Thoracic aorta (tissue), 2 donors: ENCODE results near the gene PLEKHG3. TPM values are rescaled to one million over a fixed set of nuclear protein-coding genes. Genes with fewer than 3 reads are reported as not detected.

ENCODE experiments used
- ATAC-seq: fragments of 150-250 bp; one replicate; pipeline ENCODE4 v1.8.0; 2017; ENCODE audit warnings: low read depth; ENCODE audit not compliant: insufficient number of reproducible peaks, low FRiP score
- DNase-seq: peaks from one replicate; pipeline ENCODE4 v3.0.0-alpha.2; 2020; ENCODE audit warnings: low spot score
- H3K27ac ChIP-seq, 2 donors: fragments of 200-600 bp; sonication (generic); 1 replicate in 1 of 2; 2 replicates in 1 of 2; pipeline ENCODE4 v1.5.1; 2016; ENCODE audit warnings: mild to moderate bottlenecking in 2 of 2, moderate library complexity in 2 of 2
- H3K27me3 ChIP-seq: fragments of 200-600 bp; sonication (generic); replicated peaks from 2 replicates; pipeline ENCODE4 v1.6.0; 2016; ENCODE audit warnings: mild to moderate bottlenecking; ENCODE audit not compliant: insufficient read depth
- H3K36me3 ChIP-seq: fragments of 200-600 bp; sonication (generic); one replicate; pipeline ENCODE4 v1.5.1; 2016
- H3K4me1 ChIP-seq, 2 donors: fragments of 200-600 bp; sonication (generic); 1 replicate in 1 of 2; 2 replicates in 1 of 2; pipeline versions ENCODE4 v1.5.1 to v1.6.0; 2016; ENCODE audit warnings: low read depth in 2 of 2, mild to moderate bottlenecking in 1 of 2; ENCODE audit not compliant: control insufficient read depth in 1 of 2
- H3K4me3 ChIP-seq: fragments of 200-600 bp; sonication (generic); 2 replicates; pipeline ENCODE4 v1.5.1; 2016; ENCODE audit warnings: mild to moderate bottlenecking
- H3K9me3 ChIP-seq: fragments of 200-600 bp; sonication (generic); 2 replicates; pipeline ENCODE4 v1.5.1; 2016
- total RNA-seq, 2 donors: library from RNA; depleted of rRNA; stranded (reverse); fragments of >200 nt; gene quantifications; one replicate each; pipeline versions ENCODE4 v1.1.0 to v1.2.3, GENCODE V29; 2016
- TF ChIP-seq, protein P1 (sequence below): fragments of 200-600 bp; sonication (generic); IDR thresholded peaks from one replicate; pipeline ENCODE4 v1.5.1; 2019; ENCODE audit warnings: antibody characterized with exemption

The PLEKHG3 gene
- total RNA-seq, 2 donors from 2014 or later: 63.2 to 71.5 TPM

- DNase-seq (no peak), ATAC-seq (no peak)
- Histone ChIP-seq H3K9me3 (no peaks in the 10 kb centered on the region), H3K4me3 (no peak overlapping the region), H3K4me1 (peaks cover 18 to 63% of the 10 kb centered on the region in 2 donors), H3K36me3 (no peaks in the 10 kb centered on the region), H3K27ac (peak overlapping the region; percentile 75 to 78), H3K27me3 (no peaks in the 10 kb centered on the region)
- TF ChIP-seq, protein P1, sequence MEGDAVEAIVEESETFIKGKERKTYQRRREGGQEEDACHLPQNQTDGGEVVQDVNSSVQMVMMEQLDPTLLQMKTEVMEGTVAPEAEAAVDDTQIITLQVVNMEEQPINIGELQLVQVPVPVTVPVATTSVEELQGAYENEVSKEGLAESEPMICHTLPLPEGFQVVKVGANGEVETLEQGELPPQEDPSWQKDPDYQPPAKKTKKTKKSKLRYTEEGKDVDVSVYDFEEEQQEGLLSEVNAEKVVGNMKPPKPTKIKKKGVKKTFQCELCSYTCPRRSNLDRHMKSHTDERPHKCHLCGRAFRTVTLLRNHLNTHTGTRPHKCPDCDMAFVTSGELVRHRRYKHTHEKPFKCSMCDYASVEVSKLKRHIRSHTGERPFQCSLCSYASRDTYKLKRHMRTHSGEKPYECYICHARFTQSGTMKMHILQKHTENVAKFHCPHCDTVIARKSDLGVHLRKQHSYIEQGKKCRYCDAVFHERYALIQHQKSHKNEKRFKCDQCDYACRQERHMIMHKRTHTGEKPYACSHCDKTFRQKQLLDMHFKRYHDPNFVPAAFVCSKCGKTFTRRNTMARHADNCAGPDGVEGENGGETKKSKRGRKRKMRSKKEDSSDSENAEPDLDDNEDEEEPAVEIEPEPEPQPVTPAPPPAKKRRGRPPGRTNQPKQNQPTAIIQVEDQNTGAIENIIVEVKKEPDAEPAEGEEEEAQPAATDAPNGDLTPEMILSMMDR: no peak
Observed at GRCh38 chr14:64763085-64763782, 59.0 kb downstream of the PLEKHG3 start.

- Histone ChIP-seq H3K27ac (peak overlapping the region; percentile 75 to 78), H3K4me1 (peaks cover 12 to 56% of the 10 kb centered on the region in 2 donors), H3K27me3 (no peaks in the 10 kb centered on the region), H3K4me3 (peak overlapping the region; percentile 69), H3K36me3 (no peaks in the 10 kb centered on the region), H3K9me3 (no peaks in the 10 kb centered on the region)
- ATAC-seq (peak; percentile 4), DNase-seq (no peak)
- TF ChIP-seq, protein P1: no peak
Observed at GRCh38 chr14:64763801-64764621, 59.8 kb downstream of the PLEKHG3 start.

DNA sequence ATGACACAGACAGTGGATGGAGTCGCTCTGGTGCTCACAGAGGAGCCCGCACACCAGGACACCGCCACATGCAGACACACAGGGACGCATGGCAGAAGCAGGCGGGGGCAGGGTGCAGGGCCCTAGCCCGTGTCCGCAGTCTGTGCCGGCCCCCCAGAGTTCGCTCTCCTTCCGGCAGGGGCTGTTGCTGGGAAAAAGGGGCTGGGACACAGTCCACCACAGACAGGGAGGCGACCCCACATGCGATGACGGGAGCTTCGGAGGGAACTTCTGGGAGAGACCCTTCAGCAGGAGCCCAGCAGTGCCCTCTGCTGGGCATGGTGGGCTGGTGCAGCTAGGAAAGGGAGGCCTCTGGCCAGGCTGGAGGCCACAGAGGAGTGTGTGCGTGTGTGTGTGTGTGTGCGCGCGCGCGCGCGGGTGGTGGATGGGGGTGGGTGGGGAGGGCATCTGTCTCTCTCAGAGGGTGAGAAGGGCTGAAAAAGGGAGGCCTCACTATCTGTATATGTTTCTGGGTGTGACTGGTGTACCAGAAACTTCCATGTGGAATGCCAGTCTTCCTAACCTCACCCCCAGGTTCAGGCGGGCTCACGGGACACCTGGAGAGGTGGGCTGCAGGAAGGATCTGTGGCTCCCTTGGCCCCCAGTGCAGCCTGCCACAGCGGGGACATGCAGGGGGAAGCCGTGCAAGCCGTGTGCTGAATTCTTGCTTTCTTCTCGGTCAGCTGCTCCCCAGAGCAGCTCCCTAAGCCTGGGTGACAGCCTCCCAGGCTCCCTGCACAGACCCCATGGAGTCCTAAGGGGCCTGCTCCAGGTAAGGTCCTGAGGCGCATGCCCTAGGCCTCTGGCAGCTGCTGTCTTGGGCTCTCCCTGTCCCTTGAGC lies 60.7 kb downstream of the PLEKHG3 start:
- H3K27ac ChIP-seq: peak overlapping the region; percentile 75 to 78
- no peaks in the 10 kb centered on the region for H3K9me3 ChIP-seq
- peak overlapping the region; percentile 69 for H3K4me3 ChIP-seq
- no peaks in the 10 kb centered on the region for H3K36me3 ChIP-seq
- ATAC-seq: peak; percentile 66
- no peaks in the 10 kb centered on the region for H3K27me3 ChIP-seq
- TF ChIP-seq, protein P1: peak; percentile 97
- peaks cover 12 to 48% of the 10 kb centered on the region in 2 donors for H3K4me1 ChIP-seq
- DNase-seq: no peak

- Histone ChIP-seq H3K36me3 (no peaks in the 10 kb centered on the region), H3K4me1 (peaks cover 12 to 39% of the 10 kb centered on the region in 2 donors), H3K27me3 (no peaks in the 10 kb centered on the region), H3K4me3 (no peak overlapping the region), H3K27ac (no peak overlapping the region), H3K9me3 (no peaks in the 10 kb centered on the region)
- DNase-seq (no peak), ATAC-seq (no peak)
- TF ChIP-seq, protein P1: no peak
Observed at GRCh38 chr14:64765740-64766302, 61.6 kb downstream of the PLEKHG3 start.
